Psoas muscle (tissue), 8 donors: Measurements from ENCODE around the gene YPEL5. TPM values are rescaled to one million over a fixed set of nuclear protein-coding genes. Genes with fewer than 3 reads are reported as not detected.
A peak's percentile ranks its signal among the peaks of the same experiment; 100 is the strongest.

Experiments
- ATAC-seq, 4 donors: fragments of 200-7000 bp; cut with Tn5 transposase; one replicate each; pipeline ENCODE4 v1.9.1; 2020; ENCODE audit warnings: moderate library complexity in 3 of 4, mild to moderate bottlenecking in 2 of 4
- DNase-seq, 2 donors: peaks; one replicate each; pipeline ENCODE4 v3.0.0-alpha.2; 2020
- H3K27ac ChIP-seq: fragments of 200-600 bp; one replicate; pipeline ENCODE4 v1.8.0; 2022
- H3K27me3 ChIP-seq, 3 donors: fragments of 200-600 bp in 1 of 3; one replicate each; pipeline versions ENCODE4 v1.6.1 to v1.8.0; 2013 to 2022; ENCODE audit warnings: low read length in 2 of 3, mild to moderate bottlenecking in 2 of 3, moderate library complexity in 1 of 3; ENCODE audit not compliant: insufficient read depth in 3 of 3
- H3K36me3 ChIP-seq, 2 donors: fragments of 200-600 bp in 1 of 2; one replicate each; pipeline versions ENCODE4 v1.6.1 to v1.8.0; 2013 to 2022; ENCODE audit warnings: low read depth in 1 of 2, mild to moderate bottlenecking in 1 of 2, moderate library complexity in 1 of 2; ENCODE audit not compliant: insufficient read depth in 1 of 2
- H3K4me1 ChIP-seq: fragments of 200-600 bp; one replicate; pipeline ENCODE4 v1.8.0; 2022
- H3K4me3 ChIP-seq: fragments of 200-600 bp; one replicate; pipeline ENCODE4 v1.8.0; 2022; ENCODE audit warnings: mild to moderate bottlenecking
- H3K9me3 ChIP-seq: fragments of 200-600 bp; one replicate; pipeline ENCODE4 v1.8.0; 2022
- CTCF ChIP-seq: fragments of 200-600 bp; IDR thresholded peaks from one replicate; pipeline ENCODE4 v1.8.0; 2022; ENCODE audit warnings: antibody characterized with exemption
- WGBS, 3 donors: extraction: QIAGEN DNeasy Blood & Tissue Kit; methylation state at CpG; one replicate each; pipeline versions ENCODE4 v1.1.6 to v1.1.7; 2013; 5-methylcytosine and 5-hydroxymethylcytosine counted together
- intact Hi-C, 2 donors: fragments of 100-400 bp; cut with DNase I; formaldehyde crosslinking; loops; one replicate each; pipeline versions ENCODE4 v1.11.0 to v1.14.2; 2022
- polyA plus RNA-seq, 3 donors: library from polyadenylated mRNA; stranded (reverse); fragments of 200-250 nt; gene quantifications; one replicate each; pipeline ENCODE4 v1.2.3, GENCODE V29; 2013
- total RNA-seq, 4 donors: library from RNA; stranded (reverse); fragmentation: NEBNext Ultra II Directional in 2 of 4; extraction: Animal tissue kit (Norgen Biotek cat#: 25700) in 2 of 4; gene quantifications; one replicate each; pipeline versions ENCODE4 v1.2.1 to v1.2.4, GENCODE V29; 2021 to 2023
- donor health status: healthy with polysubstance abuse.
- donor health status: DM: no; HTN: no; CAD: no; lungs with moderate emphysema.
- donor health status: Bipolar disorder and iron deficiency.
- donor health status: healthy.
- donor health status: DM: yes; HTN: yes; CAD: no.
- donor health status: DM: no; HTN: no; CAD: no.
- donor health status: DM: no; HTN: no; CAD: no.
- donor health status: DM: yes; HTN: yes; CAD: no.

YPEL5 gene
- total and polyA plus RNA-seq, 7 donors = 23.2 to 98.0 (median 55.4) TPM

- H3K27me3 ChIP-seq = peaks cover 0 to 2% (median 0%) of the 10 kb centered on the region in 3 donors
- no peaks in the 10 kb centered on the region for H3K4me1 ChIP-seq
- ATAC-seq (no peak), DNase-seq (no peak)
- no peak overlapping the region for H3K4me3 ChIP-seq
- no peaks in the 10 kb centered on the region for H3K36me3 ChIP-seq
- 58 to 73% (median 61%) methylated on average over 9 of the region's 9 CpGs for WGBS, 3 donors
- intact Hi-C loops = loop anchor here in 1 of 2 donors (10.0 kb wide), 2 partner anchors 968 to 1128 kb away; no protein-coding TSS in a partner anchor
- no peak overlapping the region for H3K27ac ChIP-seq
- no peak for TF ChIP-seq CTCF
- H3K9me3 ChIP-seq = no peaks in the 10 kb centered on the region
These were observed 59.9 kb downstream of the YPEL5 start for GRCh38 chr2:30206461-30207430.

DNA sequence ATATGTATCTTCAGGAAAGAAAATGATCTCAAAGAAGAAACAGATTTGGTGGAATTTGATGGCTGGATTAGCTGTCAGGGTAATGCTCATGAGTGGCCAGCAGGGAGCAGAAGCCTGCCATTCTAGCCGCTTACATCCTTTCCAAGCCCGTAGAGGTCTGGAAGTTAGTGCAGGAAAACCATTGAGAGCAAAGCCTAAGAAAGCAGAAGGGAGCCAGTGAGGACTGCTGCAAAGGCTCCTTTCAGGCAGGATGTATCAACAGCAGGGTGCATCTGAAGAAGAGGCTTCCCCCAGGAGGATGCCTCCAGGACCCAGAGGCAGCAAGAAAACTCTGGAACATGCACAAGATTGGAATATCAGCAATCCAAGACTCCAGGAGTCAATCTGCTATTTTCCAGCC is 61.6 kb downstream of the YPEL5 start:
- Histone ChIP-seq H3K4me3 (no peak overlapping the region), H3K36me3 (no peaks in the 10 kb centered on the region), H3K27me3 (peaks cover 0 to 2% (median 0%) of the 10 kb centered on the region in 3 donors), H3K4me1 (no peaks in the 10 kb centered on the region), H3K9me3 (no peaks in the 10 kb centered on the region), H3K27ac (no peak overlapping the region)
- WGBS, 3 donors = 0 to 3% (median 1%) methylated on average over 2 of the region's 2 CpGs
- peak; percentile 81 to 96 (median 88) for ATAC-seq
- intact Hi-C loops = loop anchor here (1.0 to 10.0 kb wide), 4 partner anchors 498 to 1126 kb away; no protein-coding TSS in a partner anchor
- DNase-seq = peak; percentile 51 to 63
- peak; percentile 92 for TF ChIP-seq CTCF

DNA sequence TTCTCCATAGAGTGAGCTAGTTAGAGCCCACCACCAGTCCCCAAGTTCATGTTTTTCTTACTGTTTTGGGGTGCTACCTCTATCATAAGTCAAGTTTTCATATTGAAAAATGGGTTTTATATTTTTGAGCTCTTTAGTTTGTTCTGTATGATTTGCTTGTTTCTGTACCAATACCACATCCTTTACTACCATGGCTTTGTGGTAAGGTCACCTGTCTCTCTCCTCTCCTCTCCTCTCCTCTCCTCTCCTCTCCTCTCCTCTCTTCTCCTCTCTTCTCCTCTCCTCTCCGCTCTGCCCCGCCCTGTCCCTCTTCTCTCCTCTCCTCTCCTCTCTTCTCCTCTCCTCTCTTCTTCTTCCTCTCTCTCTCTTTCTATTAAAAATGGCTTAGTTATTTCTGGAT is 62.4 kb downstream of the YPEL5 start:
- Histone ChIP-seq H3K27me3 (peaks cover 0 to 2% (median 0%) of the 10 kb centered on the region in 3 donors), H3K4me1 (no peaks in the 10 kb centered on the region), H3K27ac (no peak overlapping the region), H3K9me3 (no peaks in the 10 kb centered on the region), H3K4me3 (no peak overlapping the region), H3K36me3 (no peaks in the 10 kb centered on the region)
- DNase-seq = no peak
- intact Hi-C loops = loop anchor here (2.0 to 10.0 kb wide), 3 partner anchors 498 to 1126 kb away; no protein-coding TSS in a partner anchor
- WGBS, 3 donors = no CpG with 5 or more reads among the region's 2 CpGs
- TF ChIP-seq CTCF = no peak
- ATAC-seq = no peak

Other genes with a start within 250 kb of the YPEL5 start
- under 1 TPM in 3 of 4 donors, not detected in 1; 0.08 to 0.32 (median 0.11) TPM for gene ALK, start 225.4 kb upstream of the YPEL5 start, total RNA-seq
- gene ALK, start 225.4 kb upstream of the YPEL5 start, polyA plus RNA-seq = under 1 TPM in 2 of 3 donors, not detected in 1; 0.03 to 0.04 TPM
- 10 to 100 TPM; 11.1 to 15.5 (median 14.2) TPM for gene LBH, start 84.5 kb downstream of the YPEL5 start, total RNA-seq
- gene LBH, start 84.5 kb downstream of the YPEL5 start, polyA plus RNA-seq = 10 to 100 TPM in 1 of 3 donors, 1 to 10 TPM in 2; 6.5 to 10.5 (median 9.7) TPM